PC-9 (cell line): ENCODE data around the gene COPZ1. TPM values are rescaled to one million over a fixed set of nuclear protein-coding genes. Genes with fewer than 3 reads are reported as not detected.

Experiments
- BruUV-seq: library from RNA; stranded (reverse); fragments of 400-500 nt; replicated peaks from 2 replicates; lab custom pipeline; 2021; lab: Mats Ljungman, UMichigan
- CTCF ChIA-PET: fragments of 300-600 bp; sonication (Branson Sonifier 250); formaldehyde crosslinking; loops from one replicate; lab custom pipeline; 2022; ENCODE audit warnings: antibody characterized with exemption; lab: Charles Lee
- POLR2A ChIA-PET: fragments of 300-600 bp; sonication (Branson Sonifier 250); formaldehyde crosslinking; loops from one replicate; lab custom pipeline; 2022; ENCODE audit warnings: antibody characterized with exemption; ENCODE audit not compliant: unreplicated experiment; lab: Charles Lee
- DNase-seq, 2 experiments: peaks; one replicate each; pipeline versions ENCODE4 v3.0.0 to v3.0.0-alpha.2; 2015 to 2022; ENCODE audit warnings: mixed read lengths in 1 of 2
- H2AFZ ChIP-seq: fragments of 200-600 bp; sonication (generic); 2 replicates; pipeline ENCODE4 v1.8.1; 2017; ENCODE audit warnings: antibody characterized with exemption
- H3F3A ChIP-seq: fragments of 200-600 bp; sonication (generic); 2 replicates; pipeline ENCODE4 v1.8.1; 2017; ENCODE audit warnings: antibody characterized with exemption, mild to moderate bottlenecking, low read depth; ENCODE audit not compliant: insufficient read depth
- H3K27ac ChIP-seq: fragments of 200-600 bp; sonication (generic); 2 replicates; pipeline ENCODE4 v1.6.1; 2016; ENCODE audit warnings: mixed run types
- H3K27me3 ChIP-seq: fragments of 200-600 bp; sonication (generic); 2 replicates; pipeline ENCODE4 v1.6.1; 2016; ENCODE audit warnings: low read depth, mixed run types; ENCODE audit not compliant: insufficient read depth
- H3K36me3 ChIP-seq: fragments of 200-600 bp; sonication (generic); 2 replicates; pipeline ENCODE4 v1.6.1; 2016; ENCODE audit warnings: low read depth, mixed run types
- H3K4me1 ChIP-seq: fragments of 200-600 bp; sonication (generic); replicated peaks from 2 replicates; pipeline ENCODE4 v1.6.1; 2016; ENCODE audit warnings: mixed run types; ENCODE audit not compliant: insufficient read depth
- H3K4me2 ChIP-seq: fragments of 200-600 bp; sonication (generic); 2 replicates; pipeline ENCODE4 v1.6.1; 2017; ENCODE audit warnings: mixed run types
- H3K4me3 ChIP-seq: fragments of 200-600 bp; sonication (generic); 2 replicates; pipeline ENCODE4 v1.6.1; 2016; ENCODE audit warnings: mixed run types
- H3K79me2 ChIP-seq: fragments of 200-600 bp; sonication (generic); 2 replicates; pipeline ENCODE4 v1.6.1; 2017; ENCODE audit warnings: low read depth, mixed run types
- H3K9me2 ChIP-seq: fragments of 200-600 bp; sonication (generic); 2 replicates; pipeline ENCODE4 v1.8.1; 2017; ENCODE audit warnings: mild to moderate bottlenecking; ENCODE audit not compliant: insufficient read depth
- H3K9me3 ChIP-seq: fragments of 200-600 bp; sonication (generic); 2 replicates; pipeline ENCODE4 v1.8.1; 2016; ENCODE audit warnings: low read depth; ENCODE audit not compliant: insufficient read depth
- H4K20me1 ChIP-seq: fragments of 200-600 bp; sonication (generic); 2 replicates; pipeline ENCODE4 v1.8.1; 2017; ENCODE audit not compliant: insufficient read depth
- EZH2 ChIP-seq: fragments of 200-600 bp; sonication (generic); IDR thresholded peaks from 2 replicates; pipeline ENCODE4 v1.8.0; 2017; ENCODE audit warnings: antibody characterized with exemption, low read depth
- intact Hi-C: fragments of 100-400 bp; cut with micrococcal nuclease; formaldehyde crosslinking; loops from one replicate; pipeline ENCODE4 v1.10.0; 2022; ENCODE audit not compliant: unreplicated experiment
- total RNA-seq: library from RNA; stranded (reverse); gene quantifications from 2 replicates; pipeline ENCODE4 v1.2.3, GENCODE V29; 2021
- TF ChIP-seq, protein P1 (sequence below): fragments of 200-600 bp; sonication (generic); conservative IDR thresholded peaks from 2 replicates; pipeline ENCODE4 v1.6.1; 2017; ENCODE audit warnings: mixed run types, antibody characterized with exemption, mild to moderate bottlenecking, moderate library complexity

Gene COPZ1
- total RNA-seq, 1 experiment from 2014 or later, result 232 TPM

DNA sequence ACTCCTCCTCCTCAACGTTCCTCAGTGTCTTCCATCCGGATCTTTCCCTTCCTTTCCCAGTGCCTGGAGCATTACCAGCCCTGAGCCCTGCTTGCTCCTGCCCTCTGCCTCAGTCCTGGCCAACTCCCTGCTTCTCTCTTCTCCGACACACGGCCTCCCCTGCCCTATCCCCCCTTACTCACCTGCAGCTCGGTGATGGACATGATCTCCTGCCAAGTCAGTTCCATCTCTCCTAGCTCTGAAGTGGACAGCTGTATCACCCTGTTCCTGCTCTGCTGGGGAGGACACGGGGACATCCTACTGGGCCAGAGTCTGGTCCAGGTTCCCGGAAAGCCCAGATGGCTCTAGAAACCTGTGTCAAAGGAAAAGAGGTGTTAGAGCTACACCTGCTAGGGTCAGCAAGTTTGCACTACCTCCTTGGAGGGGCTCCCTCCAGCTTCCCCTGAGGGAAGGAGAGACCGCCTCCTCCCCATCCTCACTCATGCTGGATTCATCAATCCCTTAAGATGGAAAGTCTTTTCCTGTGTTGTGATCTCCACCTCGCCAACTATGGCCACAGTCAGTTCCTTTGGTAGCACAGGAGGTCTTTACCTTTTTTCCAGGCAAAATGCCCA lies 29.9 kb upstream of the COPZ1 start:
- ChIA-PET CTCF (interaction anchor here (3.7 kb wide), 1 partner anchor 30 kb away, joined by 33 read pairs; the partner anchor contains the start of gene COPZ1), POLR2A (no interaction called here)
- TF ChIP-seq, protein P1, sequence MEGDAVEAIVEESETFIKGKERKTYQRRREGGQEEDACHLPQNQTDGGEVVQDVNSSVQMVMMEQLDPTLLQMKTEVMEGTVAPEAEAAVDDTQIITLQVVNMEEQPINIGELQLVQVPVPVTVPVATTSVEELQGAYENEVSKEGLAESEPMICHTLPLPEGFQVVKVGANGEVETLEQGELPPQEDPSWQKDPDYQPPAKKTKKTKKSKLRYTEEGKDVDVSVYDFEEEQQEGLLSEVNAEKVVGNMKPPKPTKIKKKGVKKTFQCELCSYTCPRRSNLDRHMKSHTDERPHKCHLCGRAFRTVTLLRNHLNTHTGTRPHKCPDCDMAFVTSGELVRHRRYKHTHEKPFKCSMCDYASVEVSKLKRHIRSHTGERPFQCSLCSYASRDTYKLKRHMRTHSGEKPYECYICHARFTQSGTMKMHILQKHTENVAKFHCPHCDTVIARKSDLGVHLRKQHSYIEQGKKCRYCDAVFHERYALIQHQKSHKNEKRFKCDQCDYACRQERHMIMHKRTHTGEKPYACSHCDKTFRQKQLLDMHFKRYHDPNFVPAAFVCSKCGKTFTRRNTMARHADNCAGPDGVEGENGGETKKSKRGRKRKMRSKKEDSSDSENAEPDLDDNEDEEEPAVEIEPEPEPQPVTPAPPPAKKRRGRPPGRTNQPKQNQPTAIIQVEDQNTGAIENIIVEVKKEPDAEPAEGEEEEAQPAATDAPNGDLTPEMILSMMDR, result no peak
- no peak for TF ChIP-seq EZH2
- Histone ChIP-seq H3K79me2 (no peaks in the 10 kb centered on the region), H3F3A (peaks cover 25% of the 10 kb centered on the region), H4K20me1 (no peaks in the 10 kb centered on the region), H3K36me3 (no peaks in the 10 kb centered on the region), H3K9me2 (no peaks in the 10 kb centered on the region), H3K27ac (no peak overlapping the region), H3K4me2 (no peak overlapping the region), H3K27me3 (no peaks in the 10 kb centered on the region), H2AFZ (no peak overlapping the region), H3K9me3 (no peaks in the 10 kb centered on the region), H3K4me3 (no peak overlapping the region), H3K4me1 (peaks cover 8% of the 10 kb centered on the region)
- no TSS peak for BruUV-seq
- no peak for DNase-seq
- intact Hi-C loops, result loop anchor here (1.0 to 2.0 kb wide), 2 partner anchors 29 to 64 kb away; no protein-coding TSS in a partner anchor

DNA sequence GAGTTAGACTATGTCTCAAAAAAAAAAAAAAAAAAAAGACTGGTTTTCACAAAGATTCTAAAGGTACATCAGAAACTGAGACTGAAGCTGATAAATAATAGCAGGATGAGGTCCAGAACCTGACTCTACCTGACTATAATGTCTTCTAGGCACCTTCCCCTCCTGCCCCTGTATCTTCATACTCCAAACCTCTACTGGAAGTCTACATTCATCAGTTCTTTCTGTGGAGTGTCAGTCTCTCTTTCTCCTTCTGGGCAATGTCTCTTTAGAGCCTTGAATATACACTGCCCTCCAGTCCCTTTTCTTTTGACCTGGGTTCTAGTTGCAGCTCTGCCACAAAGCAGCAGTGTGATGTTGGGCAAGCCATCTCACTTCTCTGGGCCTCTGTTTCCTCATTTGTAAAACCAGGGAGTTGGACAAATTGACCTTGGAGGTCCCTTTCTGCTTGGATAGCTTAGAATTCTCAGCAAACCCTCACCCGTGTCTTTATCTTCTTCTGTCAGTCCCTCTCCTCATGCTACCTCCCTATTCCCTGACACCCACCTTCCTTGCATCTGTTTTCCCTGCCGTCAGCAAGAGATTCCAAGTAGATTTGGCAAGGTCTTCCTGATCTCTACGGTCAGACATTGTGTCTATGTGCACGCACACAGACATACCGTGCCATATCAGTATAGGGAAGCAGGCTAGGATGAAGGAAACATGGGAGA lies 28.4 kb upstream of the COPZ1 start:
- no TSS peak for BruUV-seq
- no peaks in the 10 kb centered on the region for H3K9me2 ChIP-seq
- ChIA-PET CTCF (interaction anchor here (0.6 to 3.7 kb wide), 4 partner anchors 21 to 72 kb away, joined by 3 to 33 read pairs (median 4); partner anchors contain the start of gene COPZ1), POLR2A (interaction anchor here (0.5 to 0.6 kb wide), 2 partner anchors 22 to 36 kb away, joined by 4 to 8 read pairs; no protein-coding TSS in a partner anchor)
- H3K9me3 ChIP-seq, result no peaks in the 10 kb centered on the region
- H3F3A ChIP-seq, result peaks cover 27% of the 10 kb centered on the region
- H3K4me3 ChIP-seq, result no peak overlapping the region
- H3K36me3 ChIP-seq, result no peaks in the 10 kb centered on the region
- H3K4me1 ChIP-seq, result peaks cover 23% of the 10 kb centered on the region
- no peak overlapping the region for H2AFZ ChIP-seq
- intact Hi-C loops, result no loop called here
- no peaks in the 10 kb centered on the region for H3K27me3 ChIP-seq
- H3K79me2 ChIP-seq, result no peaks in the 10 kb centered on the region
- no peak overlapping the region for H3K27ac ChIP-seq
- TF ChIP-seq, protein P1, result no peak
- no peak for TF ChIP-seq EZH2
- no peak overlapping the region for H3K4me2 ChIP-seq
- H4K20me1 ChIP-seq, result no peaks in the 10 kb centered on the region
- no peak for DNase-seq

DNA sequence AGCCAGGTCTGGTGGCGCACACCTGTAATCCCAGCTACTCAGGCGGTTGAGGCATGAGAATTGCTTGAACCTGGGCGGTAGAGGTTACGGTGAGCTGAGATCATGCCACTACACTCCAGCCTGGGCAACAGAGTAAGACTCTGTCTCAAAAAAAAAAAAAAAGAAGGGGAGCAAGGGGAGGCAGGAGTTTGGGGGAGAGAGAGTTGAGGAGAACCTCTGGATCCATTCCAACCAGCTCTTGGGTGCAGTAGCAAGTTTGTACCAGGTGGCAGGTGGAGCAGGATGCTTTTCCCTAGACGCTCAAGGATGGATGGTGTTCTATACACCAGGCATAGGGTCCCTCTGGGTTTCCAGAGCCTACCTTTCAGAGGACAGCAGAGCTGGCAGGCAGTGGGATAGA lies 26.0 kb upstream of the COPZ1 start:
- Histone ChIP-seq H3K27me3 (no peaks in the 10 kb centered on the region), H3F3A (peaks cover 39% of the 10 kb centered on the region), H3K79me2 (no peaks in the 10 kb centered on the region), H3K4me3 (no peak overlapping the region), H3K9me2 (no peaks in the 10 kb centered on the region), H3K36me3 (no peaks in the 10 kb centered on the region), H3K27ac (no peak overlapping the region), H4K20me1 (no peaks in the 10 kb centered on the region), H2AFZ (no peak overlapping the region), H3K4me1 (peaks cover 37% of the 10 kb centered on the region), H3K9me3 (no peaks in the 10 kb centered on the region), H3K4me2 (no peak overlapping the region)
- TF ChIP-seq, protein P1, result no peak
- no peak for TF ChIP-seq EZH2
- CTCF ChIA-PET, result interaction anchor here (2.3 kb wide), 1 partner anchor 26 kb away, joined by 15 read pairs; the partner anchor contains the start of gene COPZ1
- POLR2A ChIA-PET, result no interaction called here
- DNase-seq, result no peak
- BruUV-seq, result no TSS peak
- intact Hi-C loops, result no loop called here
